HS-27A (cell line): ENCODE measurements around the gene CCDC34.

ENCODE experiments used
- DNase-seq: peaks from one replicate; pipeline ENCODE4 v3.0.0-alpha.2; 2012; ENCODE audit warnings: low read depth, missing footprints

The CCDC34 gene

DNA sequence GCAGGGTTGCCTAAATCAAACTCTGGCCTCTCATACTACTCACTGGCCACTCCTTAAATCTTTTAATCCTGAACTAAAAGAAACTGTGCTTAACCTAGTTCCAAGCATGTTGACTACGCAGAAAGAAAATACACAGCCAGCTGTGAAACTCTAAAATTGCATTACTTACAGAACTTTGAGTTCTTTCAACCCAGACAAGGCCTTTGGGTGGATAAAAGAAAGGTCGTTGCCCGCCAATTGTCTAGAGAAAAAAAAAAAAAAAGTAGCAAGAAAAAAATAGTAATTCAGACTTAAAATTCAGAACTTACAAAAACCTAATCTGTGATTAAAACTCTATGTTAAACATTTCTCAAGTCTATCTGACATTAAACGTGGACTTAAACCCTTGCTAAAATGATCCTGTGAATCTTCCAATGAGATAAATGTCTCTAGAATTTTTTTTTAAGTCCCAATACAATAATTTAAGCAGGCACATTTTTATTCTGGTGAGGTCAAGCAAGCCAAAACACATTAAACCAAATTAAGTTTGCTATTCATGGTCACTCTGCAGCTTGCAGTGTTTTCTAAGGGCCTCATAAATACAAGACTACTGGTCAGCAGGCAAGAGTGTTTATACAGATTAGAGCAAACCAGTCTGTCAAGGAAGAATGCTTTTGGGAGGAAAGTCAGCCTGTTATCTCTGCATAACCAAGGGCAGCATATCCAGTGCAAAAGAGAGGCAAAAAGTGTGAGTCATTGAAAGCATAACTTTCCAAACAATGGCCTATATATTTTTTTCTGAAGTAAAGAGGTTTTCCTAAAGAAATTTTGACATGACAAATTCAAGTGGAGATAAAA is 29.5 kb upstream of the CCDC34 start:
- DNase-seq: peak; percentile 56

GRCh38 chr11:27391331-27392015 is 28.5 kb upstream of the CCDC34 start:
- no peak for DNase-seq

- DNase-seq: peak; percentile 68
Measured at GRCh38 chr11:27390318-27391295, 27.6 kb upstream of the CCDC34 start.

DNA sequence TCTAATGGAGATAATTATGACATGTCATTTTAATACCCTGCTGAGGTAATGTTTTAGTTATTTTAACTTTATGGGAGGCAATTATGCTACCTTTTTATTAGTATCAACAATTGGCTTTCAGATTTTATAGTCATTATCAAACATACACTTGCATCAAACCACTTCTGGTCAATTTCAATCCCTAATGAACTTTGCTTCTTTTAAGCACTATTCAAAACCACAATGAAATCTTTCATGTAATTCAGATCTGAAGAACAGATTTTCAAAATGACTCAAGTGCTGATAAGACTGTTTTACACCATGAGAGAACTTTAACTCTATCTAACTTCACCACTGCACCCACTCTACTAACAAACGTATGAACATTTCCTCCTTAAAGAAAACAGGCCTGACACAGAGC is 25.9 kb upstream of the CCDC34 start:
- no peak for DNase-seq

DNA sequence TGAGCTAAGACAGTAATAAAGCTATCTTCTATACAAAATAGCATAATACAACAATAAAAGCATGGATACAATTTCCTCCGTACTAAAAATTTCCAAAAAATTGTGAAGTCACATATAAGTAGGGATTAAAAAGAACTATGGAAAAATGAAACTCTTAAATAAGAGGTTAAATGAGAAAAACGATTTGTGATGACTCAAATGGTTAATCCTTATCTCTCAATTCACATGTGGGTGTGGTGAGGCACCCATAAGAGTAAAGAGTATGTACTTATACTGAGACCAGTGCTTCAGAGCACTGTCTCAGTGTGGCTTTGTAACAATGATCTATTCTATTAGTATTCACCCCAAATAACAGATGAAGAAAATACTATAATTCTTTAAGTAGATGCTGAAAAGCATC is 25.0 kb upstream of the CCDC34 start:
- DNase-seq: no peak

GRCh38 chr11:27387362-27387761 is 24.3 kb upstream of the CCDC34 start:
- DNase-seq: no peak

- DNase-seq: no peak
Measured at GRCh38 chr11:27386181-27386845, 23.3 kb upstream of the CCDC34 start.

- peak; percentile 84 for DNase-seq
Measured at GRCh38 chr11:27385245-27385644, 22.2 kb upstream of the CCDC34 start.

- no peak for DNase-seq
Measured at GRCh38 chr11:27384227-27384626, 21.2 kb upstream of the CCDC34 start.

- no peak for DNase-seq
Measured at GRCh38 chr11:27383645-27384044, 20.6 kb upstream of the CCDC34 start.

DNA sequence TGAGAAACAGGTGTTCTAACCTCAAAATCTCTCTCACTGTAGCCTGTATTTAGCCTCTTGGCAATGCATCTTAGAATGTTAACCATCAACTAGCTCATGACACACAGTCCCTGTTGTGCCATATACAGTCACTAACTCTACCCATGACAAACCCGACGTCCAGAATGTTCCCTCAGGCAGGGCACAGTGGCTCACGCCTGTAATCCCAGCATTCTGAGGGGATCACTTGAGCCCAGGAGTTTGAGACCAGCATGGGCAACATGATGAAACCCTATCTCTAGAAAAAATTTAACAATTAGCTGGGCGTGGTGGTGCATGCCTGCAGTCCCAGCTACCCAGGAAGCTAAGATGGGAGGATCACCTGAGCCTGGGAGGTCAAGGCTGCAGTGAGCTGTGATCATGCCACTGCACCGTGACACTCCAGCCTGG is 18.2 kb upstream of the CCDC34 start:
- no peak for DNase-seq

DNA sequence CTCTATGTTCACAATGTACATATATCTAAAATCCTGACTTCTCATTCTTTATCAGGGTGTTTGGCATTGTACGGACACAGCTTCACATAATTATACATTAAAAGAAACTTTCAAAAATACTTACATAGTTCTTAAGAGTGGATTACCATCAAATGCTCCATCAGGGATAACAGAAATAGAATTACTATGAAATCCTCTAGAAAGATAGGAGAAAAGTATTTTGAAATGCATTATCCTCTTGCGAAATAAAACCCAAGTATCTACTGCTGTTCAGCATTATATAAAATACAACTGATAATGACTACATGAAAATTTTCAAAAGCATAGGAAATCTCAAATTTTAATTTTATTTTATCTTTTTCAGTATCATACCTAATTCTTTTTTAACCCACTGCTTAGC is 17.8 kb upstream of the CCDC34 start:
- DNase-seq: no peak

DNA sequence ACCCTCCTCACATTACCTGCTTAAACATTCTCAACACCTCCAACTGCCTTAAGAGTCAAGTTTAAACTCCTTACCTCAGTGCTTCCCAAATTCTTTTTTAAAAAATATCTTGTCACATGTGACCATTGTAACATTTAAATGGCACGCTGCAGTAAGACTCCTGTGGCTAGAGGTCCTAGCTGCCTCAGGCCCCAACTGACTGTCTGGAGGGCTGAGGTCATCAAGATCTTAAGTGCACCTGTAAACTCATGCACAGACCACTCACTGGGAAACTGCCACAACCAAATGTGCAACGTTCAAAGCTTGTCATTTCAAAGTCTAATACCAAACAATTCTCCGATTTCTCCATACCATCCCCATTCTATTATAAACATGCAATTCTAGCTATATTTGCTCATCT is 16.4 kb upstream of the CCDC34 start:
- no peak for DNase-seq

DNA sequence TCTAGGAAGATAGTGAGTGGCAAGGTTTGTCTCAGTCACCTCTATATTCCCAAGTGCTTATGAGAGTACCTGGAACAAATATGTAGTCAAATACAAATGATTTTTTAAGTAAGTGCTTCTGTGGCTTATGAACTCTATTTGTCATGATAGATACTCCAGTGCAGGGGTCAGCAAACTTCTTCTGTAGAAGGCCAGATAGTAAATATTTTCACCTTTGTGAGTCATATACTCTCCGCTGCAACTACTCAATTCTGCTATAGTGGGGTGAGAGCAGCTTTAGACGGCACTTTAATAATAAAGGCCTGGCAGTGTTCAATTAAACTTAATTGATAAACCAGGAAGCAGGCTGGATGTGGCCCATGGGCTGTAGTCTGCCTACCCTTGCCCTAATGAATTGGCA is 12.4 kb upstream of the CCDC34 start:
- no peak for DNase-seq

GRCh38 chr11:27373856-27374602 is 11.0 kb upstream of the CCDC34 start:
- no peak for DNase-seq

DNA sequence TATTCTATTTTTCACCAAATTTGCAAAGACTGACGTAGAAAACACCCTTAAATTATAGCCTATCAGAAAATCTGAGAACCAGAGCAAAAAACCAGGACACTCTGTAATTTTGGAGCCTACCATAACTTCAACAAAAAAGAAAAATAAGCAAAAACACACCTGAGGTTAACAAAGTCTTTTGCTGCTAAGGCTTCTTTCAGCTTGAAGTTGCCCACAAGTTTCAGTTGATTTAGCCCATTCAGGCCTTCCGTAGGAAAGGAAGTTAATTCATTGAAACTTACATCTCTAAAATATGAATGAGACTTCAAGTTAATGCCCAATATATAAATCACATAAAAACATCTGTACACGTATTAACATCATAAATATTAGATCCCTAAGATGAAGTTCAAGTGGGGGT is 10.4 kb upstream of the CCDC34 start:
- DNase-seq: no peak

GRCh38 chr11:27372164-27372563 is 9.1 kb upstream of the CCDC34 start:
- no peak for DNase-seq

- no peak for DNase-seq
Measured at GRCh38 chr11:27371489-27371888, 8.5 kb upstream of the CCDC34 start.

- no peak for DNase-seq
Measured at GRCh38 chr11:27370374-27370773, 7.4 kb upstream of the CCDC34 start.

- no peak for DNase-seq
Measured at GRCh38 chr11:27367881-27368280, 4.9 kb upstream of the CCDC34 start.

DNA sequence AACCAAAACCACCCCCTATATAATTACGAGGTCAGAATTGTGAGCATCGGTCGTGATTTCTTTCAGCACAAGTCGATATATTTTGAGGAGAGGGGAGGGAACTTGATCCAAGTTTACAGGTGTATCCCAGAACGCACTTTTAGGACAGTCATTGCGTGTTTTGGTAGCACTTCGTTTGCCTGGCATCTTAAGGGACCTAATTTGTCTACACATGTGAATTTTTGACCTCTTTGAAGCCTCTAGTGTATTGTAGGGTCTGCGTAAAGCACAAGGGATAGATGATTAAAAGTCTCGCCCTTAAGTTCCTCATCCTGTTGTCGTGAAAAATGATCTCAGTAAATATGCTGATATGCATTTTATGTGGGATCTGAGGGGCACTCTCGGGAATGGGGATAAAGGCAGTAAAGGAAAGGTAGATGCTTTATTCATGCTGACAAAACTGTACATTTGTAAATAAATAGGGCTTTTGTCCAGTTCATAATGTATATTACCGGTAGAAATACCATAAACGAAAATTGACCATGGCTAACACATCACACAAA is 632 bp upstream of the CCDC34 start:
- no peak for DNase-seq
